HepG2 (cell line): ENCODE measurements around the gene NTM. TPM values are rescaled to one million over a fixed set of nuclear protein-coding genes. Genes with fewer than 3 reads are reported as not detected.

Experiments used
- HDAC1 ChIP-seq: sonication (generic); formaldehyde crosslinking; IDR thresholded peaks from 2 replicates; pipeline ENCODE4 v1.5.1; 2020; ENCODE audit warnings: mild to moderate bottlenecking, missing genetic modification reagents
- HNRNPK ChIP-seq: fragments of 200-400 bp; formaldehyde crosslinking; IDR thresholded peaks from 2 replicates; pipeline ENCODE4 v1.6.1; 2018; ENCODE audit warnings: low read length, low read depth, moderate library complexity, mild to moderate bottlenecking; ENCODE audit not compliant: poor library complexity, severe bottlenecking
- MEIS1 ChIP-seq: sonication (generic); formaldehyde crosslinking; IDR thresholded peaks from 2 replicates; pipeline ENCODE4 v1.9.0; 2021; ENCODE audit warnings: mild to moderate bottlenecking, missing genetic modification reagents, moderate library complexity, borderline replicate concordance
- RARA ChIP-seq: IDR thresholded peaks from 2 replicates; pipeline ENCODE4 v1.6.1; 2016; ENCODE audit warnings: missing genetic modification reagents, missing compliant biosample characterization
- SAFB2 ChIP-seq: sonication (generic); formaldehyde crosslinking; IDR thresholded peaks from 2 replicates; pipeline ENCODE4 v1.5.1; 2020; ENCODE audit warnings: missing genetic modification reagents, low read depth, mild to moderate bottlenecking, borderline replicate concordance
- ZFP36L1 ChIP-seq: sonication (generic); formaldehyde crosslinking; IDR thresholded peaks from 2 replicates; pipeline ENCODE4 v1.8.0; 2022; ENCODE audit warnings: mild to moderate bottlenecking, missing genetic modification reagents, moderate library complexity
- ZNF292 ChIP-seq: sonication (generic); formaldehyde crosslinking; IDR thresholded peaks from 2 replicates; pipeline ENCODE4 v1.8.1; 2022; ENCODE audit warnings: mild to moderate bottlenecking, low read depth, missing genetic modification reagents, borderline replicate concordance
- ZNF33B ChIP-seq: sonication (generic); formaldehyde crosslinking; IDR thresholded peaks from 2 replicates; pipeline ENCODE4 v1.5.1; 2020; ENCODE audit warnings: mild to moderate bottlenecking, missing genetic modification reagents
- ZNF782 ChIP-seq: sonication (generic); formaldehyde crosslinking; IDR thresholded peaks from 2 replicates; pipeline ENCODE4 v1.4.0; 2020; ENCODE audit warnings: missing genetic modification reagents, mild to moderate bottlenecking, borderline replicate concordance
- ZSCAN31 ChIP-seq: sonication (generic); formaldehyde crosslinking; IDR thresholded peaks from 2 replicates; pipeline ENCODE4 v1.5.0; 2020; ENCODE audit warnings: low read depth, mild to moderate bottlenecking, missing genetic modification reagents
- polyA plus RNA-seq, 8 experiments: library from polyadenylated mRNA; depleted of rRNA in 3 of 8; stranded (reverse) in 7 of 8; unstranded in 1 of 8; fragments of >200 nt; fragmentation: Illumina TruSeq in 4 of 8; extraction: Trizol in 4 of 8; gene quantifications; 2 replicates each; pipeline versions ENCODE4 v1.2.1 to v1.2.3, GENCODE V29; 2011 to 2016; ENCODE audit warnings: low read depth in 4 of 8, missing spikeins in 1 of 8, mixed read lengths in 1 of 8; ENCODE audit not compliant: insufficient read depth in 1 of 8
- total RNA-seq, 5 experiments: library from RNA; depleted of rRNA; stranded (reverse); fragments of >200 nt; fragmentation: Illumina TruSeq; extraction: Trizol; gene quantifications; 2 replicates each; pipeline ENCODE4 v1.2.3, GENCODE V29; 2016; ENCODE audit warnings: low read depth in 1 of 5
- TF ChIP-seq, protein P1 (sequence below): sonication (generic); formaldehyde crosslinking; IDR thresholded peaks from 2 replicates; pipeline ENCODE4 v1.5.0; 2020; ENCODE audit warnings: mild to moderate bottlenecking, missing genetic modification reagents, borderline replicate concordance
- TF ChIP-seq, protein P2 (sequence below): sonication (generic); formaldehyde crosslinking; IDR thresholded peaks from 2 replicates; pipeline ENCODE4 v1.5.0; 2020; ENCODE audit warnings: mild to moderate bottlenecking, low read depth, missing genetic modification reagents, borderline replicate concordance

The NTM gene
- total and polyA plus RNA-seq, 2 of the 13 experiments (the other 11 are each of a cell fraction or from before 2014, with no cell fraction given): not detected

DNA sequence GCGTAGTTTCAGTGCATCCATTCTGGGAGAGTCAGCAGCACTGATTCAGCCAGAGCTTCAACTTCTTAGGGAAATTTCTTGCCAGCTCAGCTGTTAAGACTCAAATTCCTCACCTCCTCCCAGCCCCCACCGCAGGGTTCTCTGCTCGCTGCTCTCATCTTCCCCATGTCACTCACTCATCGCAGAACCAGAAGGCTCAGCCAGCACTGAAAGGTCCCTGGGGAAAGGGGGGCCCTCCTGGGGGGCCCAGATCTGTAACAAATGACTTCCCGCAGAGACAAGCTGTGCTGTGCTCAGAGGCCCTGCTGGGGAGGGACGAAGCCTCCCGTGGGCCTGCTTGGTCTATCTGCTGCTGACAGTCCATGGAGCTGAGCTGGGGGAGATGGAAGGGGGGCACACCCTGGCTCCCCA lies 220.6 kb downstream of the NTM start (continued):
- TF ChIP-seq, protein P1, sequence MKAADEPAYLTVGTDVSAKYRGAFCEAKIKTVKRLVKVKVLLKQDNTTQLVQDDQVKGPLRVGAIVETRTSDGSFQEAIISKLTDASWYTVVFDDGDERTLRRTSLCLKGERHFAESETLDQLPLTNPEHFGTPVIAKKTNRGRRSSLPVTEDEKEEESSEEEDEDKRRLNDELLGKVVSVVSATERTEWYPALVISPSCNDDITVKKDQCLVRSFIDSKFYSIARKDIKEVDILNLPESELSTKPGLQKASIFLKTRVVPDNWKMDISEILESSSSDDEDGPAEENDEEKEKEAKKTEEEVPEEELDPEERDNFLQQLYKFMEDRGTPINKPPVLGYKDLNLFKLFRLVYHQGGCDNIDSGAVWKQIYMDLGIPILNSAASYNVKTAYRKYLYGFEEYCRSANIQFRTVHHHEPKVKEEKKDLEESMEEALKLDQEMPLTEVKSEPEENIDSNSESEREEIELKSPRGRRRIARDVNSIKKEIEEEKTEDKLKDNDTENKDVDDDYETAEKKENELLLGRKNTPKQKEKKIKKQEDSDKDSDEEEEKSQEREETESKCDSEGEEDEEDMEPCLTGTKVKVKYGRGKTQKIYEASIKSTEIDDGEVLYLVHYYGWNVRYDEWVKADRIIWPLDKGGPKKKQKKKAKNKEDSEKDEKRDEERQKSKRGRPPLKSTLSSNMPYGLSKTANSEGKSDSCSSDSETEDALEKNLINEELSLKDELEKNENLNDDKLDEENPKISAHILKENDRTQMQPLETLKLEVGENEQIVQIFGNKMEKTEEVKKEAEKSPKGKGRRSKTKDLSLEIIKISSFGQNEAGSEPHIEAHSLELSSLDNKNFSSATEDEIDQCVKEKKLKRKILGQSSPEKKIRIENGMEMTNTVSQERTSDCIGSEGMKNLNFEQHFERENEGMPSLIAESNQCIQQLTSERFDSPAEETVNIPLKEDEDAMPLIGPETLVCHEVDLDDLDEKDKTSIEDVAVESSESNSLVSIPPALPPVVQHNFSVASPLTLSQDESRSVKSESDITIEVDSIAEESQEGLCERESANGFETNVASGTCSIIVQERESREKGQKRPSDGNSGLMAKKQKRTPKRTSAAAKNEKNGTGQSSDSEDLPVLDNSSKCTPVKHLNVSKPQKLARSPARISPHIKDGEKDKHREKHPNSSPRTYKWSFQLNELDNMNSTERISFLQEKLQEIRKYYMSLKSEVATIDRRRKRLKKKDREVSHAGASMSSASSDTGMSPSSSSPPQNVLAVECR (CRISPR knock-in tag): no peak
- no peak for TF ChIP-seq MEIS1 (CRISPR knock-in tag)
- TF ChIP-seq HNRNPK: no peak
- TF ChIP-seq ZNF292 (CRISPR knock-in tag): no peak
- TF ChIP-seq HDAC1: no peak
- TF ChIP-seq ZNF782 (CRISPR knock-in tag): no peak
- no peak for TF ChIP-seq ZSCAN31 (CRISPR knock-in tag)
- TF ChIP-seq ZFP36L1: no peak
- no peak for TF ChIP-seq RARA (CRISPR knock-in tag)
- no peak for TF ChIP-seq SAFB2 (CRISPR knock-in tag)
- TF ChIP-seq, protein P2, sequence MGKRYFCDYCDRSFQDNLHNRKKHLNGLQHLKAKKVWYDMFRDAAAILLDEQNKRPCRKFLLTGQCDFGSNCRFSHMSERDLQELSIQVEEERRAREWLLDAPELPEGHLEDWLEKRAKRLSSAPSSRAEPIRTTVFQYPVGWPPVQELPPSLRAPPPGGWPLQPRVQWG: no peak
- no peak for TF ChIP-seq ZNF33B
